ENCODE measurements around the gene BAIAP3. TPM values are rescaled to one million over a fixed set of nuclear protein-coding genes. Genes with fewer than 3 reads are reported as not detected.

Gene BAIAP3
- polyA plus RNA-seq, 4 donors, result 4.5 to 10.5 (median 7.0) TPM

- peaks cover 0 to 41% (median 0%) of the 10 kb centered on the region in 3 donors for H3K4me1 ChIP-seq (ENCODE audit: control insufficient read depth in 3 of 3, insufficient read depth in 2 of 3, low read depth in 1 of 3, low read length in 2 of 3)
- peak overlapping the region in 2 of 3 donors; percentile 60 to 71 for H3K27ac ChIP-seq (ENCODE audit: low read depth in 1 of 3, low read length in 2 of 3)
- H3K36me3 ChIP-seq (ENCODE audit: control insufficient read depth in 3 of 3, insufficient read depth in 2 of 3, low read depth in 1 of 3, low read length in 3 of 3), result no peaks in the 10 kb centered on the region
- H3K27me3 ChIP-seq (ENCODE audit: control insufficient read depth in 3 of 3, insufficient read depth in 3 of 3, low read length in 3 of 3), result no peaks in the 10 kb centered on the region
- WGBS, 3 donors, result 30 to 38% (median 35%) methylated on average over 6 of the region's 6 CpGs
- peak; percentile 81 to 83 for DNase-seq
- H3K9me3 ChIP-seq (ENCODE audit: control insufficient read depth in 2 of 2, insufficient read depth in 1 of 2, low read depth in 1 of 2, low read length in 1 of 2), result no peaks in the 10 kb centered on the region
- no peak for FAIRE-seq
- no peak overlapping the region for H3K4me3 ChIP-seq (ENCODE audit: low read depth in 1 of 3, low read length in 3 of 3)
Measured at GRCh38 chr16:1297018-1297696, 36.3 kb upstream of the BAIAP3 start.

- DNase-seq (no peak), FAIRE-seq (no peak)
- no peaks in the 10 kb centered on the region for H3K27me3 ChIP-seq (ENCODE audit: control insufficient read depth in 3 of 3, insufficient read depth in 3 of 3, low read length in 3 of 3)
- no peak overlapping the region for H3K4me3 ChIP-seq (ENCODE audit: low read depth in 1 of 3, low read length in 3 of 3)
- WGBS, 3 donors, result 93 to 97% (median 94%) methylated on average over 14 of the region's 14 CpGs
- no peaks in the 10 kb centered on the region for H3K9me3 ChIP-seq (ENCODE audit: control insufficient read depth in 2 of 2, insufficient read depth in 1 of 2, low read depth in 1 of 2, low read length in 1 of 2)
- H3K27ac ChIP-seq (ENCODE audit: low read depth in 1 of 3, low read length in 2 of 3), result no peak overlapping the region
- H3K36me3 ChIP-seq (ENCODE audit: control insufficient read depth in 3 of 3, insufficient read depth in 2 of 3, low read depth in 1 of 3, low read length in 3 of 3), result no peaks in the 10 kb centered on the region
- H3K4me1 ChIP-seq (ENCODE audit: control insufficient read depth in 3 of 3, insufficient read depth in 2 of 3, low read depth in 1 of 3, low read length in 2 of 3), result peaks cover 0 to 51% (median 0%) of the 10 kb centered on the region in 3 donors
Measured at GRCh38 chr16:1298406-1298805, 35.0 kb upstream of the BAIAP3 start.

- Histone ChIP-seq H3K27me3 (ENCODE audit: control insufficient read depth in 3 of 3, insufficient read depth in 3 of 3, low read length in 3 of 3) (no peaks in the 10 kb centered on the region), H3K4me3 (ENCODE audit: low read depth in 1 of 3, low read length in 3 of 3) (peak overlapping the region in 2 of 3 donors; percentile 18 to 23), H3K27ac (ENCODE audit: low read depth in 1 of 3, low read length in 2 of 3) (peak overlapping the region in 1 of 3 donors; percentile 53), H3K4me1 (ENCODE audit: control insufficient read depth in 3 of 3, insufficient read depth in 2 of 3, low read depth in 1 of 3, low read length in 2 of 3) (peaks cover 0 to 60% (median 0%) of the 10 kb centered on the region in 3 donors), H3K36me3 (ENCODE audit: control insufficient read depth in 3 of 3, insufficient read depth in 2 of 3, low read depth in 1 of 3, low read length in 3 of 3) (peaks cover 0 to 2% (median 0%) of the 10 kb centered on the region in 3 donors), H3K9me3 (ENCODE audit: control insufficient read depth in 2 of 2, insufficient read depth in 1 of 2, low read depth in 1 of 2, low read length in 1 of 2) (no peaks in the 10 kb centered on the region)
- peak; percentile 51 to 85 for DNase-seq
- FAIRE-seq, result no peak
- whole genome bisulfite sequencing, 3 donors, result 27 to 61% (median 41%) methylated on average over 31 of the region's 31 CpGs
Measured at GRCh38 chr16:1299012-1299867, 34.2 kb upstream of the BAIAP3 start.

GRCh38 chr16:1299868-1300203 is 33.6 kb upstream of the BAIAP3 start:
- no peaks in the 10 kb centered on the region for H3K27me3 ChIP-seq (ENCODE audit: control insufficient read depth in 3 of 3, insufficient read depth in 3 of 3, low read length in 3 of 3)
- FAIRE-seq, result no peak
- H3K27ac ChIP-seq (ENCODE audit: low read depth in 1 of 3, low read length in 2 of 3), result peak overlapping the region in 1 of 3 donors; percentile 1
- peaks cover 0 to 63% (median 0%) of the 10 kb centered on the region in 3 donors for H3K4me1 ChIP-seq (ENCODE audit: control insufficient read depth in 3 of 3, insufficient read depth in 2 of 3, low read depth in 1 of 3, low read length in 2 of 3)
- H3K9me3 ChIP-seq (ENCODE audit: control insufficient read depth in 2 of 2, insufficient read depth in 1 of 2, low read depth in 1 of 2, low read length in 1 of 2), result no peaks in the 10 kb centered on the region
- 9 to 61% (median 37%) methylated on average over 12 of the region's 12 CpGs for WGBS, 3 donors
- no peak overlapping the region for H3K4me3 ChIP-seq (ENCODE audit: low read depth in 1 of 3, low read length in 3 of 3)
- peaks cover 0 to 2% (median 0%) of the 10 kb centered on the region in 3 donors for H3K36me3 ChIP-seq (ENCODE audit: control insufficient read depth in 3 of 3, insufficient read depth in 2 of 3, low read depth in 1 of 3, low read length in 3 of 3)
- DNase-seq, result no peak

GRCh38 chr16:1300664-1301476 is 32.6 kb upstream of the BAIAP3 start:
- FAIRE-seq, result no peak
- Histone ChIP-seq H3K9me3 (ENCODE audit: control insufficient read depth in 2 of 2, insufficient read depth in 1 of 2, low read depth in 1 of 2, low read length in 1 of 2) (no peaks in the 10 kb centered on the region), H3K4me3 (ENCODE audit: low read depth in 1 of 3, low read length in 3 of 3) (peak overlapping the region in 1 of 3 donors; percentile 31), H3K36me3 (ENCODE audit: control insufficient read depth in 3 of 3, insufficient read depth in 2 of 3, low read depth in 1 of 3, low read length in 3 of 3) (peaks cover 0 to 2% (median 0%) of the 10 kb centered on the region in 3 donors), H3K27me3 (ENCODE audit: control insufficient read depth in 3 of 3, insufficient read depth in 3 of 3, low read length in 3 of 3) (no peaks in the 10 kb centered on the region), H3K27ac (ENCODE audit: low read depth in 1 of 3, low read length in 2 of 3) (no peak overlapping the region), H3K4me1 (ENCODE audit: control insufficient read depth in 3 of 3, insufficient read depth in 2 of 3, low read depth in 1 of 3, low read length in 2 of 3) (peaks cover 0 to 72% (median 0%) of the 10 kb centered on the region in 3 donors)
- DNase-seq, result peak; percentile 65 to 85
- WGBS, 3 donors, result 5 to 11% (median 8%) methylated on average over 21 to 42 of the region's 42 CpGs

- Histone ChIP-seq H3K27me3 (ENCODE audit: control insufficient read depth in 3 of 3, insufficient read depth in 3 of 3, low read length in 3 of 3) (no peaks in the 10 kb centered on the region), H3K27ac (ENCODE audit: low read depth in 1 of 3, low read length in 2 of 3) (no peak overlapping the region), H3K4me3 (ENCODE audit: low read depth in 1 of 3, low read length in 3 of 3) (no peak overlapping the region), H3K36me3 (ENCODE audit: control insufficient read depth in 3 of 3, insufficient read depth in 2 of 3, low read depth in 1 of 3, low read length in 3 of 3) (peaks cover 0 to 2% (median 0%) of the 10 kb centered on the region in 3 donors), H3K4me1 (ENCODE audit: control insufficient read depth in 3 of 3, insufficient read depth in 2 of 3, low read depth in 1 of 3, low read length in 2 of 3) (peaks cover 0 to 79% (median 0%) of the 10 kb centered on the region in 3 donors), H3K9me3 (ENCODE audit: control insufficient read depth in 2 of 2, insufficient read depth in 1 of 2, low read depth in 1 of 2, low read length in 1 of 2) (no peaks in the 10 kb centered on the region)
- DNase-seq, result no peak
- no peak for FAIRE-seq
- 72 to 79% (median 74%) methylated on average over 12 of the region's 12 CpGs for WGBS, 3 donors
Measured at GRCh38 chr16:1301562-1301961, 31.9 kb upstream of the BAIAP3 start.

GRCh38 chr16:1305823-1306222 is 27.6 kb upstream of the BAIAP3 start:
- peak; percentile 34 to 79 for DNase-seq
- no peaks in the 10 kb centered on the region for H3K9me3 ChIP-seq (ENCODE audit: control insufficient read depth in 2 of 2, insufficient read depth in 1 of 2, low read depth in 1 of 2, low read length in 1 of 2)

GRCh38 chr16:1306334-1306733 is 27.1 kb upstream of the BAIAP3 start:
- FAIRE-seq, result no peak
- DNase-seq, result no peak
- peaks cover 0 to 6% (median 0%) of the 10 kb centered on the region in 3 donors for H3K36me3 ChIP-seq (ENCODE audit: control insufficient read depth in 3 of 3, insufficient read depth in 2 of 3, low read depth in 1 of 3, low read length in 3 of 3)
- 66 to 73% (median 73%) methylated on average over 4 of the region's 4 CpGs for WGBS, 3 donors
- peaks cover 2 to 45% (median 5%) of the 10 kb centered on the region in 3 donors for H3K4me1 ChIP-seq (ENCODE audit: control insufficient read depth in 3 of 3, insufficient read depth in 2 of 3, low read depth in 1 of 3, low read length in 2 of 3)
- H3K27ac ChIP-seq (ENCODE audit: low read depth in 1 of 3, low read length in 2 of 3), result peak overlapping the region in 1 of 3 donors; percentile 81
- no peaks in the 10 kb centered on the region for H3K27me3 ChIP-seq (ENCODE audit: control insufficient read depth in 3 of 3, insufficient read depth in 3 of 3, low read length in 3 of 3)
- H3K4me3 ChIP-seq (ENCODE audit: low read depth in 1 of 3, low read length in 3 of 3), result no peak overlapping the region
- H3K9me3 ChIP-seq (ENCODE audit: control insufficient read depth in 2 of 2, insufficient read depth in 1 of 2, low read depth in 1 of 2, low read length in 1 of 2), result no peaks in the 10 kb centered on the region

More at GRCh38 chr16:1305823-1306222, 27.6 kb upstream of the BAIAP3 start:
- H3K27me3 ChIP-seq (ENCODE audit: control insufficient read depth in 3 of 3, insufficient read depth in 3 of 3, low read length in 3 of 3), result no peaks in the 10 kb centered on the region
- H3K36me3 ChIP-seq (ENCODE audit: control insufficient read depth in 3 of 3, insufficient read depth in 2 of 3, low read depth in 1 of 3, low read length in 3 of 3), result peaks cover 0 to 4% (median 0%) of the 10 kb centered on the region in 3 donors
- 36 to 58% (median 44%) methylated on average over 12 of the region's 12 CpGs for WGBS, 3 donors
- H3K4me1 ChIP-seq (ENCODE audit: control insufficient read depth in 3 of 3, insufficient read depth in 2 of 3, low read depth in 1 of 3, low read length in 2 of 3), result peaks cover 0 to 49% (median 0%) of the 10 kb centered on the region in 3 donors
- peak overlapping the region in 1 of 3 donors; percentile 81 for H3K27ac ChIP-seq (ENCODE audit: low read depth in 1 of 3, low read length in 2 of 3)
- FAIRE-seq, result no peak
- no peak overlapping the region for H3K4me3 ChIP-seq (ENCODE audit: low read depth in 1 of 3, low read length in 3 of 3)

Data from small intestine (tissue), 7 donors.